Esophagus (tissue), 2 donors: ENCODE data around the gene IL1RAPL1. TPM values are rescaled to one million over a fixed set of nuclear protein-coding genes. Genes with fewer than 3 reads are reported as not detected.

Source experiments
- H3K27ac ChIP-seq, 2 donors: one replicate each; pipeline ENCODE4 v1.5.1; 2013; ENCODE audit warnings: low read depth in 2 of 2, mild to moderate bottlenecking in 2 of 2, inconsistent platforms in 1 of 2, low read length in 1 of 2, moderate library complexity in 1 of 2
- H3K27me3 ChIP-seq, 2 donors: one replicate each; pipeline ENCODE4 v1.6.1; 2013; ENCODE audit warnings: low read length in 2 of 2, control low read depth in 1 of 2, mild to moderate bottlenecking in 1 of 2; ENCODE audit not compliant: insufficient read depth in 2 of 2, control insufficient read depth in 1 of 2
- H3K36me3 ChIP-seq, 2 donors: one replicate each; pipeline ENCODE4 v1.6.1; 2013; ENCODE audit warnings: low read length in 1 of 2; ENCODE audit not compliant: control insufficient read depth in 2 of 2, insufficient read depth in 2 of 2
- H3K4me1 ChIP-seq, 2 donors: one replicate each; pipeline ENCODE4 v1.6.1; 2013; ENCODE audit warnings: low read length in 1 of 2; ENCODE audit not compliant: control insufficient read depth in 2 of 2, insufficient read depth in 2 of 2
- H3K4me3 ChIP-seq, 2 donors: one replicate each; pipeline ENCODE4 v1.5.1; 2013; ENCODE audit warnings: low read length in 2 of 2, mild to moderate bottlenecking in 2 of 2, low read depth in 1 of 2, moderate library complexity in 1 of 2
- H3K9me3 ChIP-seq, 2 donors: one replicate each; pipeline ENCODE4 v1.6.1; 2013; ENCODE audit warnings: mild to moderate bottlenecking in 2 of 2, low read depth in 1 of 2, low read length in 1 of 2, moderate library complexity in 1 of 2; ENCODE audit not compliant: control insufficient read depth in 2 of 2, insufficient read depth in 1 of 2
- WGBS, 2 donors: extraction: QIAGEN DNeasy Blood & Tissue Kit; methylation state at CpG; one replicate each; pipeline ENCODE4 v1.1.7; 2013; 5-methylcytosine and 5-hydroxymethylcytosine counted together
- polyA plus RNA-seq, 2 donors: library from polyadenylated mRNA; stranded (reverse); fragments of 200-250 nt; gene quantifications; one replicate each; pipeline ENCODE4 v1.2.3, GENCODE V29; 2013
- donor health status: healthy with polysubstance abuse.
- donor health status: Bipolar disorder and iron deficiency.

Gene IL1RAPL1
- polyA plus RNA-seq, 2 donors, result 0.02 to 0.04 TPM

- 83 to 92% methylated on average over 10 of the region's 10 CpGs for WGBS, 2 donors
- Histone ChIP-seq H3K4me1 (no peaks in the 10 kb centered on the region), H3K4me3 (no peak overlapping the region), H3K27ac (no peak overlapping the region), H3K27me3 (no peaks in the 10 kb centered on the region), H3K9me3 (no peaks in the 10 kb centered on the region), H3K36me3 (no peaks in the 10 kb centered on the region)
Observed at GRCh38 chrX:28665778-28666177, 78.5 kb downstream of the IL1RAPL1 start.

- H3K27me3 ChIP-seq, result no peaks in the 10 kb centered on the region
- no peak overlapping the region for H3K27ac ChIP-seq
- no peaks in the 10 kb centered on the region for H3K4me1 ChIP-seq
- 86 to 92% methylated on average over 13 of the region's 13 CpGs for WGBS, 2 donors
- H3K36me3 ChIP-seq, result no peaks in the 10 kb centered on the region
- no peaks in the 10 kb centered on the region for H3K9me3 ChIP-seq
- H3K4me3 ChIP-seq, result no peak overlapping the region
Observed at GRCh38 chrX:28668303-28668702, 81.1 kb downstream of the IL1RAPL1 start.

- Histone ChIP-seq H3K4me1 (no peaks in the 10 kb centered on the region), H3K27ac (no peak overlapping the region), H3K36me3 (no peaks in the 10 kb centered on the region), H3K4me3 (no peak overlapping the region), H3K9me3 (no peaks in the 10 kb centered on the region), H3K27me3 (no peaks in the 10 kb centered on the region)
- WGBS, 2 donors, result 68 to 75% methylated on average over 4 of the region's 4 CpGs
Observed at GRCh38 chrX:28668957-28669356, 81.7 kb downstream of the IL1RAPL1 start.

DNA sequence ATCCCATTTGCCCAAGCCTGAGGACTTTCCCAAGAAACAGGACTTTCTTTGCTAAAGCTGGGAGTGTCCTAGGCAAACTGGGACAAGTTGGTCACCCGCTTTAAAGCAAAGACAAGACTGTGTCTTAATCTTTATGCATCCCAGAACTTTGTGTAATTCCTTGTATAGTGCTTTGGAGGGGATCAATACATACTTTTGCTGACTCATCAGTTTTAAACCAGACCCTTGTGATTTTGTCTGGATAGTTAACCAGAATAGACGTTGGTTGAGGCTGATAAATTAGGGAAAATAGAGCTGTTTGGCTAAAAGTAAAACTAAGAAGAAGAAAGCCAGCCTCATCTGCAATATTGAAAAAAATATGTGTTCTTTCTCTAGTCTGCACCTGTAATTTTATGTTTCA is 82.8 kb downstream of the IL1RAPL1 start:
- no peaks in the 10 kb centered on the region for H3K27me3 ChIP-seq
- no peak overlapping the region for H3K27ac ChIP-seq
- H3K9me3 ChIP-seq, result no peaks in the 10 kb centered on the region
- H3K36me3 ChIP-seq, result no peaks in the 10 kb centered on the region
- 50 to 84% methylated on average over 2 of the region's 2 CpGs for WGBS, 2 donors
- no peak overlapping the region for H3K4me3 ChIP-seq
- no peaks in the 10 kb centered on the region for H3K4me1 ChIP-seq

DNA sequence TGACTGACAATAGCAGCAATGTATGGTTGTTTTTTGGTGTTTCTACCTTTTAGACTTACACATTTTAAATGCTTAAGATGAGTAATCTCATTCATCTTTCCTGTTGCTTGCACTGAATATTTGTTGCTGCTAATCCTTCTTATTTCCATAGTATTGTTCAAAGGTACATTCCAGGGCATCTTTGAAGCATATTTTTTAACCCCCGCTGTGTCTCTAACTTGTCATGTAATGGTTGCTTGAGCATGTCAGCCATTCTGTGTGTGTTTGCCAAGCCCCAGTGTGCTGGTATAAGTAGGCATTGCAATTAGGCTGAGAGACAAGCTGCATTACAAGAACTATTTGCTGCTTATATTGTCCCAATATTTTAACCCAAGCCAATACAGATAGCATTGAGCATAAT is 87.9 kb downstream of the IL1RAPL1 start:
- Histone ChIP-seq H3K4me1 (no peaks in the 10 kb centered on the region), H3K27me3 (no peaks in the 10 kb centered on the region), H3K4me3 (no peak overlapping the region), H3K27ac (no peak overlapping the region), H3K9me3 (no peaks in the 10 kb centered on the region), H3K36me3 (no peaks in the 10 kb centered on the region)
- WGBS, 2 donors, result 0 to 22% methylated on average over 1 of the region's 1 CpG

- Histone ChIP-seq H3K27ac (no peak overlapping the region), H3K9me3 (no peaks in the 10 kb centered on the region), H3K27me3 (no peaks in the 10 kb centered on the region), H3K4me1 (no peaks in the 10 kb centered on the region), H3K4me3 (no peak overlapping the region), H3K36me3 (no peaks in the 10 kb centered on the region)
- WGBS, 2 donors, result 72 to 88% methylated on average over 1 of the region's 1 CpG
Observed at GRCh38 chrX:28693101-28693500, 105.9 kb downstream of the IL1RAPL1 start.

GRCh38 chrX:28697732-28698131 is 110.5 kb downstream of the IL1RAPL1 start:
- H3K27ac ChIP-seq, result no peak overlapping the region
- H3K27me3 ChIP-seq, result no peaks in the 10 kb centered on the region
- H3K4me3 ChIP-seq, result no peak overlapping the region
- H3K36me3 ChIP-seq, result no peaks in the 10 kb centered on the region
- H3K4me1 ChIP-seq, result no peaks in the 10 kb centered on the region
- H3K9me3 ChIP-seq, result no peaks in the 10 kb centered on the region

GRCh38 chrX:28701222-28701621 is 114.0 kb downstream of the IL1RAPL1 start:
- Histone ChIP-seq H3K4me3 (no peak overlapping the region), H3K27me3 (no peaks in the 10 kb centered on the region), H3K4me1 (no peaks in the 10 kb centered on the region), H3K36me3 (no peaks in the 10 kb centered on the region), H3K27ac (no peak overlapping the region), H3K9me3 (no peaks in the 10 kb centered on the region)
- WGBS, 2 donors, result 91 to 94% methylated on average over 1 of the region's 1 CpG

- Histone ChIP-seq H3K27ac (no peak overlapping the region), H3K4me1 (no peaks in the 10 kb centered on the region), H3K9me3 (no peaks in the 10 kb centered on the region), H3K27me3 (no peaks in the 10 kb centered on the region), H3K36me3 (no peaks in the 10 kb centered on the region), H3K4me3 (no peak overlapping the region)
- 43 to 66% methylated on average over 4 of the region's 4 CpGs for WGBS, 2 donors
Observed at GRCh38 chrX:28706964-28707363, 119.7 kb downstream of the IL1RAPL1 start.

DNA sequence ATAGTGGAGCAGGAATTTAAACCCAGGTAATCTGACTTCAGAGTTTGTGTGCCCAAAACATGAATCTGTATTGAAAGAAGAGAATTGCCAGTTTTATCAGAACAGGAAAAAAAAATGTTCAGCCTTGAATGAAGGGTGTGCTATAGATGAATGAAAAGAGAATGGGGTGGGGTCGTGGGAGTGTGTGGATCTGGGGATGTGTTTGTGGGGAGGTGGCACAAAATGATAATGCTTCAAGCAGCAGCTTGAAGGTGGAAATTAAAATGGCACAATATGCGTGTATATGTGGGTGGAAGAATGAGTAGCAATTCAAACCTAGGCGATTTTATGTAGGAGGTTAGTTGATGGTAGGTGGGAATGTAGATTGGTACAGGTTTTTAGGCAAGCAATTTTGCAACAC is 122.2 kb downstream of the IL1RAPL1 start:
- H3K27ac ChIP-seq, result no peak overlapping the region
- H3K4me1 ChIP-seq, result no peaks in the 10 kb centered on the region
- H3K4me3 ChIP-seq, result no peak overlapping the region
- 46 to 77% methylated on average over 3 of the region's 3 CpGs for WGBS, 2 donors
- no peaks in the 10 kb centered on the region for H3K9me3 ChIP-seq
- H3K27me3 ChIP-seq, result no peaks in the 10 kb centered on the region
- no peaks in the 10 kb centered on the region for H3K36me3 ChIP-seq
